CD4-positive, alpha-beta T cell treated with Interleukin-2 at 100 ng/mL for 4 hours (primary cell): ENCODE data around the gene PLEKHA4.
A peak's percentile ranks its signal among the peaks of the same experiment; 100 is the strongest.
"Not testable (repeated sequence)": the region's sequence is repeated elsewhere in the genome, so short reads cannot be mapped to it uniquely, and the experiment has no call there.

ENCODE experiments used
- DNase-seq: peaks from one replicate; pipeline ENCODE4 v3.0.0-alpha.2; 2020; ENCODE audit warnings: low spot score

Gene PLEKHA4

GRCh38 chr19:48862827-48863226, 5.6 kb downstream of the PLEKHA4 start:
- no peak for DNase-seq

- DNase-seq = no peak
These were observed 7.1 kb downstream of the PLEKHA4 start for GRCh38 chr19:48861313-48861712.

GRCh38 chr19:48859711-48860572, 8.5 kb downstream of the PLEKHA4 start:
- no peak for DNase-seq

- peak; percentile 84 for DNase-seq
These were observed 9.3 kb downstream of the PLEKHA4 start for GRCh38 chr19:48858984-48859710.

GRCh38 chr19:48856921-48857320, 11.5 kb downstream of the PLEKHA4 start:
- DNase-seq = no peak

GRCh38 chr19:48854103-48854502, 14.3 kb downstream of the PLEKHA4 start:
- no peak for DNase-seq

GRCh38 chr19:48853483-48853882, 14.9 kb downstream of the PLEKHA4 start:
- DNase-seq = no peak

GRCh38 chr19:48852292-48852691, 16.1 kb downstream of the PLEKHA4 start:
- no peak for DNase-seq

- DNase-seq = not testable (repeated sequence)
These were observed 21.8 kb downstream of the PLEKHA4 start for GRCh38 chr19:48846659-48847058.

GRCh38 chr19:48845384-48845783, 23.0 kb downstream of the PLEKHA4 start:
- no peak for DNase-seq

GRCh38 chr19:48844472-48844871, 23.9 kb downstream of the PLEKHA4 start:
- DNase-seq = no peak

GRCh38 chr19:48842789-48843162, 25.6 kb downstream of the PLEKHA4 start:
- peak; percentile 65 for DNase-seq

- DNase-seq = no peak
These were observed 26.8 kb downstream of the PLEKHA4 start for GRCh38 chr19:48841571-48841970.

GRCh38 chr19:48841047-48841446, 27.4 kb downstream of the PLEKHA4 start:
- no peak for DNase-seq

- no peak for DNase-seq
These were observed 30.7 kb downstream of the PLEKHA4 start for GRCh38 chr19:48837687-48838086.

- peak; percentile 76 for DNase-seq
These were observed 31.3 kb downstream of the PLEKHA4 start for GRCh38 chr19:48837051-48837524.

- no peak for DNase-seq
These were observed 32.1 kb downstream of the PLEKHA4 start, which contains the start of gene HSD17B14 for GRCh38 chr19:48836089-48837017. TSS of gene HSD17B14 (minus strand) at chr19:48836491. CDS start at chr19:48836411, 80 bp downstream.

- peak; percentile 94 for DNase-seq
These were observed 32.7 kb downstream of the PLEKHA4 start for GRCh38 chr19:48835734-48836088.

GRCh38 chr19:48833977-48834376, 34.4 kb downstream of the PLEKHA4 start:
- DNase-seq = no peak

GRCh38 chr19:48833049-48833448, 35.4 kb downstream of the PLEKHA4 start:
- DNase-seq = no peak

- DNase-seq = no peak
These were observed 37.5 kb downstream of the PLEKHA4 start for GRCh38 chr19:48830965-48831364.

GRCh38 chr19:48830088-48830487, 38.3 kb downstream of the PLEKHA4 start:
- no peak for DNase-seq
